Smooth muscle cell (in vitro differentiated cells): ENCODE measurements around the gene CCR5. TPM values are rescaled to one million over a fixed set of nuclear protein-coding genes. Genes with fewer than 3 reads are reported as not detected.

Experiments used
- DNase-seq: peaks from one replicate; lab custom pipeline; 2025; ENCODE audit not compliant: unreplicated experiment; lab: John Stamatoyannopoulos, UW
- H2AFZ ChIP-seq: fragments of 200-600 bp; sonication (generic); 2 replicates; pipeline ENCODE4 v1.6.0; 2016; ENCODE audit warnings: antibody characterized with exemption, low read depth, mild to moderate bottlenecking
- H3F3A ChIP-seq: fragments of 200-600 bp; sonication (generic); 2 replicates; pipeline ENCODE4 v1.6.0; 2017; ENCODE audit warnings: antibody characterized with exemption, low read depth
- H3K27ac ChIP-seq: fragments of 200-600 bp; sonication (generic); 2 replicates; pipeline ENCODE4 v1.5.1; 2016; ENCODE audit warnings: low read depth, mild to moderate bottlenecking
- H3K27me3 ChIP-seq: fragments of 200-600 bp; sonication (generic); 2 replicates; pipeline ENCODE4 v1.6.1; 2016; ENCODE audit warnings: low read depth, mild to moderate bottlenecking
- H3K36me3 ChIP-seq: fragments of 200-600 bp; sonication (generic); 2 replicates; pipeline ENCODE4 v1.5.1; 2016; ENCODE audit warnings: low read depth
- H3K4me1 ChIP-seq: fragments of 200-600 bp; sonication (generic); 2 replicates; pipeline ENCODE4 v1.5.1; 2016; ENCODE audit warnings: low read depth
- H3K4me2 ChIP-seq: fragments of 200-600 bp; sonication (generic); 2 replicates; pipeline ENCODE4 v1.6.0; 2016; ENCODE audit warnings: mild to moderate bottlenecking
- H3K4me3 ChIP-seq: fragments of 200-600 bp; sonication (generic); 2 replicates; pipeline ENCODE4 v1.5.1; 2016; ENCODE audit warnings: mild to moderate bottlenecking
- H3K79me2 ChIP-seq: fragments of 200-600 bp; sonication (generic); 2 replicates; pipeline ENCODE4 v1.6.0; 2016; ENCODE audit warnings: low read depth, mild to moderate bottlenecking
- H3K9ac ChIP-seq: fragments of 200-600 bp; sonication (generic); 2 replicates; pipeline ENCODE4 v1.6.0; 2016; ENCODE audit warnings: low read depth
- H3K9me3 ChIP-seq: fragments of 200-600 bp; sonication (generic); replicated peaks from 2 replicates; pipeline ENCODE4 v1.5.1; 2016; ENCODE audit warnings: low read depth
- H4K20me1 ChIP-seq: fragments of 200-600 bp; sonication (generic); 2 replicates; pipeline ENCODE4 v1.6.0; 2016; ENCODE audit warnings: low read depth
- CTCF ChIP-seq: fragments of 200-600 bp; sonication (generic); IDR thresholded peaks from 2 replicates; pipeline ENCODE4 v1.5.1; 2017; ENCODE audit warnings: borderline replicate concordance, mild to moderate bottlenecking, antibody characterized with exemption; ENCODE audit not compliant: insufficient read depth, poor library complexity, severe bottlenecking
- WGBS: methylation state at CpG from one replicate; pipeline ENCODE4 v1.1.7; 2016; ENCODE audit warnings: low lambda C conversion rate; 5-methylcytosine and 5-hydroxymethylcytosine counted together
- polyA plus RNA-seq: library from polyadenylated mRNA; unstranded; fragments of >200 nt; fragmentation: Nextera tagmentation; extraction: Ambion mirVana; gene quantifications from 2 replicates; pipeline ENCODE4 v1.2.1, GENCODE V29; 2016
- total RNA-seq: library from RNA; depleted of rRNA; stranded (reverse); fragments of >200 nt; gene quantifications from 2 replicates; pipeline ENCODE4 v1.2.3, GENCODE V29; 2014

Gene CCR5
- total and polyA plus RNA-seq, 2 experiments from 2014 or later: not detected

GRCh38 chr3:46361408-46362283 lies 9.1 kb upstream of the CCR5 start:
- H3K9ac ChIP-seq: no peak overlapping the region
- peak overlapping the region; percentile 15 for H3K27ac ChIP-seq
- H3K36me3 ChIP-seq: no peaks in the 10 kb centered on the region
- TF ChIP-seq CTCF: no peak
- H3K9me3 ChIP-seq: no peaks in the 10 kb centered on the region
- no peaks in the 10 kb centered on the region for H3F3A ChIP-seq
- H4K20me1 ChIP-seq: no peaks in the 10 kb centered on the region
- peak overlapping the region; percentile 3 for H3K4me2 ChIP-seq
- no peaks in the 10 kb centered on the region for H3K79me2 ChIP-seq
- WGBS: 39% methylated on average over 8 of the region's 8 CpGs
- H3K4me3 ChIP-seq: no peak overlapping the region
- no peak for DNase-seq
- no peaks in the 10 kb centered on the region for H3K4me1 ChIP-seq
- no peak overlapping the region for H2AFZ ChIP-seq
- peaks cover 3% of the 10 kb centered on the region for H3K27me3 ChIP-seq

- no peak overlapping the region for H3K9ac ChIP-seq
- no peak for DNase-seq
- no peaks in the 10 kb centered on the region for H3K4me1 ChIP-seq
- 93% methylated on average over 4 of the region's 4 CpGs for WGBS
- H3K36me3 ChIP-seq: no peaks in the 10 kb centered on the region
- H2AFZ ChIP-seq: no peak overlapping the region
- TF ChIP-seq CTCF: no peak
- H3K27me3 ChIP-seq: peaks cover 4% of the 10 kb centered on the region
- no peak overlapping the region for H3K27ac ChIP-seq
- H3K4me3 ChIP-seq: no peak overlapping the region
- H3K79me2 ChIP-seq: no peaks in the 10 kb centered on the region
- H3K9me3 ChIP-seq: no peaks in the 10 kb centered on the region
- H4K20me1 ChIP-seq: no peaks in the 10 kb centered on the region
- no peaks in the 10 kb centered on the region for H3F3A ChIP-seq
- H3K4me2 ChIP-seq: no peak overlapping the region
Observed at GRCh38 chr3:46365041-46365440, 5.7 kb upstream of the CCR5 start.

- no peak for TF ChIP-seq CTCF
- no peaks in the 10 kb centered on the region for H3K36me3 ChIP-seq
- H3K27me3 ChIP-seq: peaks cover 4% of the 10 kb centered on the region
- H4K20me1 ChIP-seq: no peaks in the 10 kb centered on the region
- no peak overlapping the region for H2AFZ ChIP-seq
- H3K27ac ChIP-seq: no peak overlapping the region
- WGBS: 83% methylated on average over 5 of the region's 5 CpGs
- H3K4me3 ChIP-seq: no peak overlapping the region
- H3K9me3 ChIP-seq: no peaks in the 10 kb centered on the region
- no peaks in the 10 kb centered on the region for H3K79me2 ChIP-seq
- no peak for DNase-seq
- H3K9ac ChIP-seq: no peak overlapping the region
- H3F3A ChIP-seq: peaks cover 3% of the 10 kb centered on the region
- H3K4me1 ChIP-seq: no peaks in the 10 kb centered on the region
- H3K4me2 ChIP-seq: no peak overlapping the region
Observed at GRCh38 chr3:46365737-46366524, 4.8 kb upstream of the CCR5 start.
